Loucy (cell line): ENCODE results near the gene MESD.

Source experiments
- H2AFZ ChIP-seq: fragments of 200-600 bp; sonication (generic); 2 replicates; pipeline ENCODE4 v1.6.0; 2016; ENCODE audit warnings: antibody characterized with exemption, mild to moderate bottlenecking, low read length, moderate library complexity
- H3F3A ChIP-seq: fragments of 200-600 bp; 2 replicates; pipeline ENCODE4 v1.6.0; 2016; ENCODE audit warnings: antibody characterized with exemption, low read depth, mild to moderate bottlenecking
- H3K27me3 ChIP-seq: fragments of 200-600 bp; sonication (generic); 2 replicates; pipeline ENCODE4 v1.6.1; 2014; ENCODE audit warnings: low read length, mild to moderate bottlenecking; ENCODE audit not compliant: insufficient read depth, poor library complexity, severe bottlenecking
- H3K36me3 ChIP-seq: fragments of 200-600 bp; sonication (generic); 2 replicates; pipeline ENCODE4 v1.6.1; 2016; ENCODE audit warnings: low read length; ENCODE audit not compliant: insufficient read depth
- H3K4me1 ChIP-seq: fragments of 200-600 bp; sonication (generic); 2 replicates; pipeline ENCODE4 v1.5.1; 2014; ENCODE audit warnings: low read length, mild to moderate bottlenecking; ENCODE audit not compliant: insufficient read depth, poor library complexity, severe bottlenecking
- H3K4me2 ChIP-seq: fragments of 200-600 bp; sonication (generic); 2 replicates; pipeline ENCODE4 v1.6.0; 2014; ENCODE audit warnings: antibody characterized with exemption, low read length, low read depth, mild to moderate bottlenecking; ENCODE audit not compliant: poor library complexity, severe bottlenecking
- H3K4me3 ChIP-seq: fragments of 200-600 bp; sonication (generic); 2 replicates; pipeline ENCODE4 v1.5.1; 2014; ENCODE audit warnings: low read length, mild to moderate bottlenecking, mixed read lengths; ENCODE audit not compliant: poor library complexity, severe bottlenecking
- H3K79me2 ChIP-seq: fragments of 200-600 bp; sonication (generic); 2 replicates; pipeline ENCODE4 v1.6.1; 2014; ENCODE audit warnings: low read length; ENCODE audit not compliant: insufficient read depth
- H3K9ac ChIP-seq: fragments of 200-600 bp; sonication (generic); 2 replicates; pipeline ENCODE4 v1.6.0; 2014; ENCODE audit warnings: mild to moderate bottlenecking, low read depth, low read length, moderate library complexity; ENCODE audit not compliant: poor library complexity, severe bottlenecking
- H3K9me2 ChIP-seq: fragments of 200-600 bp; sonication (generic); replicated peaks from 2 replicates; pipeline ENCODE4 v1.6.1; 2016; ENCODE audit warnings: low read depth, low read length, mixed read lengths
- H3K9me3 ChIP-seq: fragments of 200-600 bp; sonication (generic); 2 replicates; pipeline ENCODE4 v1.6.1; 2014; ENCODE audit warnings: mild to moderate bottlenecking, antibody characterized with exemption, low read length, low read depth; ENCODE audit not compliant: insufficient read depth
- H4K20me1 ChIP-seq: fragments of 200-600 bp; sonication (generic); 2 replicates; pipeline ENCODE4 v1.6.0; 2014; ENCODE audit warnings: antibody characterized with exemption, low read length, mild to moderate bottlenecking; ENCODE audit not compliant: insufficient read depth, poor library complexity, severe bottlenecking
- EZH2phosphoT487 ChIP-seq: fragments of 200-600 bp; IDR thresholded peaks from 2 replicates; pipeline ENCODE4 v1.6.1; 2018; ENCODE audit warnings: antibody characterized with exemption, mild to moderate bottlenecking, moderate library complexity, borderline replicate concordance
- TF ChIP-seq, protein P1 (sequence below): fragments of 200-600 bp; sonication (generic); conservative IDR thresholded peaks from 2 replicates; pipeline ENCODE4 v1.5.1; 2014; ENCODE audit warnings: mild to moderate bottlenecking, antibody characterized with exemption, low read length

MESD gene

DNA sequence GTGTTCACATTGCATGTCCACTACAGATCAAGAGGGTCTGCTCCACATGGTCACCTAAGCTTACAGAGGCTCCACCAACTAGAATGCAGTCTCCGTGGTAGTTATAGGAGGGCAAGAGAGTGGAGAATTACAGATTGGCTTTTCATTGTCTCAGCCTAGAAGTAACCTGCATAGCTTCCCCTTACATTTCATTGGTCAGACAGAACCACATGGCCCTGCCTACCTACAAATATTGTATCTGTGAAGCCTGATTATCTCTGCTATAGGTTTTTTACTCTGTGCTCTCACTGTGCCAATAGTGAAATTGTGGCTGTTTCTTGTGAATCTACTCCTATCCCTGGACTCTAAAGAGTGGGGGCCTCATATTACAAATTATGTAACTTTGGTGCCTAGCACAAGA, 8.6 kb upstream of the MESD start:
- Histone ChIP-seq H3K36me3 (no peaks in the 10 kb centered on the region), H3F3A (0 out of 2 replicates have a peak, but pooled peaks cover 4% of the 10 kb centered on the region), H3K79me2 (peaks cover 32% of the 10 kb centered on the region), H3K9me2 (no peaks in the 10 kb centered on the region), H4K20me1 (peaks cover 11% of the 10 kb centered on the region), H3K9me3 (no peaks in the 10 kb centered on the region), H3K4me3 (no peak overlapping the region), H3K4me1 (peaks cover 16% of the 10 kb centered on the region), H3K27me3 (no peaks in the 10 kb centered on the region), H2AFZ (no peak overlapping the region), H3K9ac (no peak overlapping the region), H3K4me2 (no peak overlapping the region)
- TF ChIP-seq, protein P1, sequence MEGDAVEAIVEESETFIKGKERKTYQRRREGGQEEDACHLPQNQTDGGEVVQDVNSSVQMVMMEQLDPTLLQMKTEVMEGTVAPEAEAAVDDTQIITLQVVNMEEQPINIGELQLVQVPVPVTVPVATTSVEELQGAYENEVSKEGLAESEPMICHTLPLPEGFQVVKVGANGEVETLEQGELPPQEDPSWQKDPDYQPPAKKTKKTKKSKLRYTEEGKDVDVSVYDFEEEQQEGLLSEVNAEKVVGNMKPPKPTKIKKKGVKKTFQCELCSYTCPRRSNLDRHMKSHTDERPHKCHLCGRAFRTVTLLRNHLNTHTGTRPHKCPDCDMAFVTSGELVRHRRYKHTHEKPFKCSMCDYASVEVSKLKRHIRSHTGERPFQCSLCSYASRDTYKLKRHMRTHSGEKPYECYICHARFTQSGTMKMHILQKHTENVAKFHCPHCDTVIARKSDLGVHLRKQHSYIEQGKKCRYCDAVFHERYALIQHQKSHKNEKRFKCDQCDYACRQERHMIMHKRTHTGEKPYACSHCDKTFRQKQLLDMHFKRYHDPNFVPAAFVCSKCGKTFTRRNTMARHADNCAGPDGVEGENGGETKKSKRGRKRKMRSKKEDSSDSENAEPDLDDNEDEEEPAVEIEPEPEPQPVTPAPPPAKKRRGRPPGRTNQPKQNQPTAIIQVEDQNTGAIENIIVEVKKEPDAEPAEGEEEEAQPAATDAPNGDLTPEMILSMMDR = no peak
- TF ChIP-seq EZH2phosphoT487 = no peak

DNA sequence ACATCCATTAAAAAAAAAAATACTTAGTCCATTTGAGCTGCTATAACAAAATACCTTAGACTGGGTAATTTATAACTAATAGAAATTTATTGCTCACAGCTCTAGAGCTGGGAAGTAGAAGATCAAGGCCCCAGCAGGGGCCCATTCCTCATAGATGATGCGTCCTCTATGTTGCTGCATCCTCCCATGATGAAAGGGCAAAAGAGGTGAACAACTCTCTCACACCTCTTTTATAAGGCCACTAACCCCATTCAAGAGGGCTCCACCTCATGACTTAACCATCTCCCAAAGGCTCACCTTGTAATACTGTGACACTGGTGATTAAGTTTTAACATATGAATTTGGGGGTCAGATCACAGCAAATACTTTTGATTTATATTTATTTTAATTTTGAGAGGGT, 8.1 kb upstream of the MESD start:
- no peaks in the 10 kb centered on the region for H3K9me3 ChIP-seq
- no peaks in the 10 kb centered on the region for H3K36me3 ChIP-seq
- no peak overlapping the region for H3K9ac ChIP-seq
- H3K4me2 ChIP-seq = no peak overlapping the region
- no peak overlapping the region for H3K4me3 ChIP-seq
- 0 out of 2 replicates have a peak, but pooled peaks cover 4% of the 10 kb centered on the region for H3F3A ChIP-seq
- H2AFZ ChIP-seq = no peak overlapping the region
- H3K9me2 ChIP-seq = no peaks in the 10 kb centered on the region
- TF ChIP-seq EZH2phosphoT487 = no peak
- TF ChIP-seq, protein P1 = no peak
- H3K27me3 ChIP-seq = no peaks in the 10 kb centered on the region
- peaks cover 5% of the 10 kb centered on the region for H4K20me1 ChIP-seq
- peaks cover 12% of the 10 kb centered on the region for H3K4me1 ChIP-seq
- H3K79me2 ChIP-seq = peaks cover 27% of the 10 kb centered on the region

DNA sequence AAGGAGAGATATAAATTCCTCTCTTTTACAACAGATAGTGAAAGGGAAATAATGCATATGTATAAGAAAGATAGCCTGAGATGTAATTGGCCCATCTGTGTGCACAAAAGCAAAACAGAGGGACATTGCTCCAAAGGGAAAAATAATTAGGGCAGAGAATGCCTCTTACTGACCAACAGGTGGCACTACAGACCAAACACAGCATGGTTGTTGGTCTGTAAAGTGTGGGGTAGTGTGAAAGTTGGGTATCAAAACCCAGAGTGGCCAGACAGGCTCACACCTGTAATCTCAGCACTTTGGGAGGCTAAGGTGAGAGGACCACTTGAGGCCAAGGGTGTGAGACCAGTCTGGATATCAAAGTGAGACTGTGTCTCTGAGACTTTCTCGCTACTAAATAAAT, 6.6 kb upstream of the MESD start:
- no peak overlapping the region for H3K4me2 ChIP-seq
- no peak overlapping the region for H3K9ac ChIP-seq
- H3K9me3 ChIP-seq = no peaks in the 10 kb centered on the region
- H2AFZ ChIP-seq = no peak overlapping the region
- H3K4me3 ChIP-seq = no peak overlapping the region
- TF ChIP-seq, protein P1 = peak; percentile 79
- no peak for TF ChIP-seq EZH2phosphoT487
- peaks cover 12% of the 10 kb centered on the region; the same call in 1 of the 2 replicates for H3K79me2 ChIP-seq
- no peaks in the 10 kb centered on the region for H4K20me1 ChIP-seq
- 0 out of 2 replicates have a peak, but pooled peaks cover 4% of the 10 kb centered on the region for H3F3A ChIP-seq
- H3K9me2 ChIP-seq = no peaks in the 10 kb centered on the region
- H3K4me1 ChIP-seq = peaks cover 17% of the 10 kb centered on the region
- H3K36me3 ChIP-seq = no peaks in the 10 kb centered on the region
- H3K27me3 ChIP-seq = no peaks in the 10 kb centered on the region
